DND-41 (cell line): ENCODE results near the gene TCERG1L.

Source experiments
- EZH2 ChIP-seq: IDR thresholded peaks from 3 replicates; pipeline ENCODE4 v1.6.1; 2012; ENCODE audit warnings: borderline replicate concordance, low read depth, mild to moderate bottlenecking, moderate library complexity, low read length, inconsistent platforms; ENCODE audit not compliant: severe bottlenecking
- TF ChIP-seq, protein P1 (sequence below): IDR thresholded peaks from 2 replicates; pipeline ENCODE4 v1.5.1; 2012; ENCODE audit warnings: borderline replicate concordance, low read length, moderate library complexity, mild to moderate bottlenecking; ENCODE audit not compliant: poor library complexity, severe bottlenecking; ENCODE audit errors: extremely low read depth

DNA sequence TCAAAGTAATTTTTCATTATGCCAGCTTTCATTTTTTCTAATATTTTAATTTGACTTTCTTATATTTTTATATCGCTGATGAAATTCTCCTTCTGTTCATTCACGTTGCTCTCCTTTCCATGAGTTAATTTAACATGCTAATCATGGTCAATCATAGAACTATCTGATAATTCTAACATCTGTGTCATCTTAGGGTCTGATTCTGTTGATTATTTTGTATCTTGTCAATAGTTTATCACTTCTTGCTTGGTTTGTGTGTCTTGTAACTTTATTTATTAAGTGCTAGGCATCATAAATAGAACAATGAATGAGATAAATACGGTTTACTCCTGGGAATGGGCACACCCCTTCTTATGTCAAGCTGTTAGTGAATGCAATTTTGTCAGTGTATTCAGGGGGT, 11.0 kb downstream of the TCERG1L start:
- TF ChIP-seq, protein P1, sequence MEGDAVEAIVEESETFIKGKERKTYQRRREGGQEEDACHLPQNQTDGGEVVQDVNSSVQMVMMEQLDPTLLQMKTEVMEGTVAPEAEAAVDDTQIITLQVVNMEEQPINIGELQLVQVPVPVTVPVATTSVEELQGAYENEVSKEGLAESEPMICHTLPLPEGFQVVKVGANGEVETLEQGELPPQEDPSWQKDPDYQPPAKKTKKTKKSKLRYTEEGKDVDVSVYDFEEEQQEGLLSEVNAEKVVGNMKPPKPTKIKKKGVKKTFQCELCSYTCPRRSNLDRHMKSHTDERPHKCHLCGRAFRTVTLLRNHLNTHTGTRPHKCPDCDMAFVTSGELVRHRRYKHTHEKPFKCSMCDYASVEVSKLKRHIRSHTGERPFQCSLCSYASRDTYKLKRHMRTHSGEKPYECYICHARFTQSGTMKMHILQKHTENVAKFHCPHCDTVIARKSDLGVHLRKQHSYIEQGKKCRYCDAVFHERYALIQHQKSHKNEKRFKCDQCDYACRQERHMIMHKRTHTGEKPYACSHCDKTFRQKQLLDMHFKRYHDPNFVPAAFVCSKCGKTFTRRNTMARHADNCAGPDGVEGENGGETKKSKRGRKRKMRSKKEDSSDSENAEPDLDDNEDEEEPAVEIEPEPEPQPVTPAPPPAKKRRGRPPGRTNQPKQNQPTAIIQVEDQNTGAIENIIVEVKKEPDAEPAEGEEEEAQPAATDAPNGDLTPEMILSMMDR: no peak
- TF ChIP-seq EZH2: no peak
